Measurements from ENCODE around the gene MAP4. TPM values are rescaled to one million over a fixed set of nuclear protein-coding genes. Genes with fewer than 3 reads are reported as not detected.

The MAP4 gene
- total RNA-seq, 1 experiment from 2014 or later = 108 TPM

GRCh38 chr3:47846186-47846879, 169.9 kb downstream of the MAP4 start:
- no peak for TF ChIP-seq CTCF (conservative IDR thresholded peaks at IDR 0.05; ENCODE audit: low read depth, low read length)
- no peak for TF ChIP-seq EZH2phosphoT487 (IDR thresholded peaks at IDR 0.05; ENCODE audit: borderline replicate concordance, low read length)
- no peak for TF ChIP-seq EZH2 (IDR thresholded peaks at IDR 0.05; ENCODE audit: low read length, unreplicated experiment)
- intact Hi-C loops (cut with micrococcal nuclease) = no loop called here
- no TSS peak for BruUV-seq (replicated peaks)
- no peak for ATAC-seq
- Histone ChIP-seq H3K9me2 (replicated peaks; ENCODE audit: low read length) (no peaks in the 10 kb centered on the region), H3K4me2 (ENCODE audit: low read length) (no peak overlapping the region), H3K36me3 (ENCODE audit: low read depth, low read length) (peaks cover 63% of the 10 kb centered on the region), H3K27me3 (ENCODE audit: low read length) (no peaks in the 10 kb centered on the region), H3K79me2 (ENCODE audit: low read length) (no peaks in the 10 kb centered on the region), H4K20me1 (ENCODE audit: low read length) (no peaks in the 10 kb centered on the region), H3K27ac (ENCODE audit: low read length) (no peak overlapping the region), H3K4me3 (ENCODE audit: low read length) (no peak overlapping the region), H3K9ac (ENCODE audit: low read length) (no peak overlapping the region), H3K9me3 (ENCODE audit: low read length) (no peaks in the 10 kb centered on the region), H2AFZ (ENCODE audit: low read length) (no peak overlapping the region), H3F3A (ENCODE audit: low read length, unreplicated experiment) (no peaks in the 10 kb centered on the region), H3K4me1 (ENCODE audit: insufficient read depth, low read length) (no peaks in the 10 kb centered on the region)
- CTCF ChIA-PET = no interaction called here
- no peak for DNase-seq
- POLR2A ChIA-PET (ENCODE audit: unreplicated experiment) = no interaction called here

- Histone ChIP-seq H3K4me2 (ENCODE audit: low read length) (no peak overlapping the region), H3K4me3 (ENCODE audit: low read length) (no peak overlapping the region), H3K79me2 (ENCODE audit: low read length) (0 out of 2 replicates have a peak, but pooled peaks cover 4% of the 10 kb centered on the region), H3K27ac (ENCODE audit: low read length) (no peak overlapping the region), H4K20me1 (ENCODE audit: low read length) (peaks cover 10% of the 10 kb centered on the region), H3F3A (ENCODE audit: low read length, unreplicated experiment) (no peaks in the 10 kb centered on the region), H3K36me3 (ENCODE audit: low read depth, low read length) (peaks cover 68% of the 10 kb centered on the region), H3K9me3 (ENCODE audit: low read length) (no peaks in the 10 kb centered on the region), H3K9me2 (replicated peaks; ENCODE audit: low read length) (no peaks in the 10 kb centered on the region), H3K9ac (ENCODE audit: low read length) (no peak overlapping the region), H3K4me1 (ENCODE audit: insufficient read depth, low read length) (no peaks in the 10 kb centered on the region), H2AFZ (ENCODE audit: low read length) (no peak overlapping the region), H3K27me3 (ENCODE audit: low read length) (no peaks in the 10 kb centered on the region)
- TF ChIP-seq CTCF (conservative IDR thresholded peaks at IDR 0.05; ENCODE audit: low read depth, low read length) = no peak
- TF ChIP-seq EZH2 (IDR thresholded peaks at IDR 0.05; ENCODE audit: low read length, unreplicated experiment) = no peak
- no peak for TF ChIP-seq EZH2phosphoT487 (IDR thresholded peaks at IDR 0.05; ENCODE audit: borderline replicate concordance, low read length)
- DNase-seq (no peak), ATAC-seq (no peak)
- BruUV-seq (replicated peaks) = no TSS peak
- POLR2A ChIA-PET (ENCODE audit: unreplicated experiment) = no interaction called here
- intact Hi-C loops (cut with micrococcal nuclease) = no loop called here
- CTCF ChIA-PET = no interaction called here
Observed at GRCh38 chr3:47841786-47842349, 174.3 kb downstream of the MAP4 start.

GRCh38 chr3:47838503-47838902, 177.7 kb downstream of the MAP4 start:
- intact Hi-C loops (cut with micrococcal nuclease) = no loop called here
- no peak overlapping the region for H2AFZ ChIP-seq (ENCODE audit: low read length)
- no peak for DNase-seq
- TF ChIP-seq EZH2 (IDR thresholded peaks at IDR 0.05; ENCODE audit: low read length, unreplicated experiment) = no peak
- TF ChIP-seq EZH2phosphoT487 (IDR thresholded peaks at IDR 0.05; ENCODE audit: borderline replicate concordance, low read length) = no peak
- no peak for TF ChIP-seq CTCF (conservative IDR thresholded peaks at IDR 0.05; ENCODE audit: low read depth, low read length)
- H4K20me1 ChIP-seq (ENCODE audit: low read length) = peaks cover 10% of the 10 kb centered on the region
- no peaks in the 10 kb centered on the region for H3K9me3 ChIP-seq (ENCODE audit: low read length)
- no TSS peak for BruUV-seq (replicated peaks)
- H3K27me3 ChIP-seq (ENCODE audit: low read length) = no peaks in the 10 kb centered on the region
- ChIA-PET CTCF (interaction anchor here (1.2 kb wide), 1 partner anchor 313 kb away, joined by 11 read pairs; no protein-coding TSS in a partner anchor), POLR2A (ENCODE audit: unreplicated experiment) (no interaction called here)
- H3K79me2 ChIP-seq (ENCODE audit: low read length) = 0 out of 2 replicates have a peak, but pooled peaks cover 4% of the 10 kb centered on the region
- no peaks in the 10 kb centered on the region for H3K9me2 ChIP-seq (replicated peaks; ENCODE audit: low read length)
- no peak overlapping the region for H3K4me3 ChIP-seq (ENCODE audit: low read length)
- H3F3A ChIP-seq (ENCODE audit: low read length, unreplicated experiment) = no peaks in the 10 kb centered on the region
- H3K4me1 ChIP-seq (ENCODE audit: insufficient read depth, low read length) = no peaks in the 10 kb centered on the region
- H3K9ac ChIP-seq (ENCODE audit: low read length) = no peak overlapping the region
- no peak overlapping the region for H3K27ac ChIP-seq (ENCODE audit: low read length)
- no peak overlapping the region for H3K4me2 ChIP-seq (ENCODE audit: low read length)
- peaks cover 67% of the 10 kb centered on the region for H3K36me3 ChIP-seq (ENCODE audit: low read depth, low read length)
- ATAC-seq = no peak

Data from PC-3 (cell line).